Cardiac septum (tissue), 1 donor: ENCODE results near the gene CCL18. TPM values are rescaled to one million over a fixed set of nuclear protein-coding genes. Genes with fewer than 3 reads are reported as not detected.
"Not testable (repeated sequence)": the region's sequence is repeated elsewhere in the genome, so short reads cannot be mapped to it uniquely, and the experiment has no call there.

Source experiments
- DNase-seq: peaks from one replicate; pipeline ENCODE4 v3.0.0-alpha.2; 2020; ENCODE audit warnings: low spot score
- intact Hi-C: fragments of 100-400 bp; cut with DNase I; formaldehyde crosslinking; loops from one replicate; pipeline ENCODE4 v1.14.0; 2022
- total RNA-seq: library from RNA; stranded (reverse); fragmentation: NEBNext Ultra II Directional; extraction: Animal tissue kit (Norgen Biotek cat#: 25700); gene quantifications from one replicate; pipeline ENCODE4 v1.2.1, GENCODE V29; 2021
- donor health status: DM: no; HTN: no; CAD: no.

CCL18 gene
- total RNA-seq, 1 donor from 2014 or later, result 2.3 TPM

- intact Hi-C loops, result no loop called here
Measured at GRCh38 chr17:36069136-36069535, 5.1 kb downstream of the CCL18 start.

GRCh38 chr17:36070427-36070826 lies 6.4 kb downstream of the CCL18 start:
- intact Hi-C loops, result loop anchor here (5.0 kb wide), 1 partner anchor 93 kb away; no protein-coding TSS in a partner anchor
- DNase-seq, result no peak

More at GRCh38 chr17:36069136-36069535, 5.1 kb downstream of the CCL18 start:
- DNase-seq, result no peak

- DNase-seq, result no peak
- intact Hi-C loops, result loop anchor here (5.0 kb wide), 1 partner anchor 94 kb away; no protein-coding TSS in a partner anchor
Measured at GRCh38 chr17:36071751-36072150, 7.7 kb downstream of the CCL18 start.

- intact Hi-C loops, result loop anchor here (5.0 kb wide), 1 partner anchor 95 kb away; no protein-coding TSS in a partner anchor
- DNase-seq, result no peak
Measured at GRCh38 chr17:36072431-36073121, 8.5 kb downstream of the CCL18 start.

- intact Hi-C loops, result loop anchor here (5.0 kb wide), 1 partner anchor 97 kb away; no protein-coding TSS in a partner anchor
- DNase-seq, result no peak
Measured at GRCh38 chr17:36074365-36074764, 10.3 kb downstream of the CCL18 start.

GRCh38 chr17:36081681-36082471 lies 17.8 kb downstream of the CCL18 start:
- intact Hi-C loops, DNase-seq: not testable (repeated sequence)

- DNase-seq, intact Hi-C loops: not testable (repeated sequence)
Measured at GRCh38 chr17:36082482-36083120, 18.5 kb downstream of the CCL18 start.

- intact Hi-C loops, DNase-seq: not testable (repeated sequence)
Measured at GRCh38 chr17:36083691-36084090, 19.6 kb downstream of the CCL18 start.

- DNase-seq, result no peak
- intact Hi-C loops, result no loop called here
Measured at GRCh38 chr17:36085765-36086164, 21.7 kb downstream of the CCL18 start.

- intact Hi-C loops, result no loop called here
- no peak for DNase-seq
Measured at GRCh38 chr17:36086791-36087190, 22.7 kb downstream of the CCL18 start.

GRCh38 chr17:36087471-36087870 lies 23.4 kb downstream of the CCL18 start:
- intact Hi-C loops, DNase-seq: not testable (repeated sequence)

GRCh38 chr17:36087897-36088572 lies 24.0 kb downstream of the CCL18 start:
- DNase-seq, intact Hi-C loops: not testable (repeated sequence)

- intact Hi-C loops, result no loop called here
- no peak for DNase-seq
Measured at GRCh38 chr17:36088670-36089338, 24.7 kb downstream of the CCL18 start.

- intact Hi-C loops, result no loop called here
- no peak for DNase-seq
Measured at GRCh38 chr17:36089339-36089865, 25.3 kb downstream of the CCL18 start.

- DNase-seq, result no peak
Measured at GRCh38 chr17:36089888-36090836, 26.1 kb downstream of the CCL18 start, which contains the start of gene CCL3. Gene CCL3 (minus strand): TSS chr17:36090143. CDS start chr17:36090058, 85 bp downstream.

GRCh38 chr17:36092230-36092629 lies 28.2 kb downstream of the CCL18 start:
- intact Hi-C loops, result no loop called here
- DNase-seq, result no peak

More at GRCh38 chr17:36089888-36090836, 26.1 kb downstream of the CCL18 start, which contains the start of gene CCL3:
- intact Hi-C loops, result no loop called here

GRCh38 chr17:36092715-36093114 lies 28.6 kb downstream of the CCL18 start:
- DNase-seq, intact Hi-C loops: not testable (repeated sequence)
